K562 (cell line): ENCODE measurements around the gene C5orf24. TPM values are rescaled to one million over a fixed set of nuclear protein-coding genes. Genes with fewer than 3 reads are reported as not detected.
A peak's percentile ranks its signal among the peaks of the same experiment; 100 is the strongest.

ENCODE experiments used
- CEBPB ChIP-seq: fragments of 450-650 bp; IDR thresholded peaks from 2 replicates; pipeline ENCODE4 v1.6.1; 2016; ENCODE audit warnings: missing genetic modification characterization, missing compliant biosample characterization
- EWSR1 ChIP-seq: fragments of 450-650 bp; IDR thresholded peaks from 2 replicates; pipeline ENCODE4 v1.6.1; 2018; ENCODE audit warnings: borderline replicate concordance, mild to moderate bottlenecking, low read depth, moderate library complexity; ENCODE audit not compliant: partially characterized antibody
- FIP1L1 ChIP-seq: fragments of 200-400 bp; formaldehyde crosslinking; IDR thresholded peaks from 2 replicates; pipeline ENCODE4 v1.6.1; 2018; ENCODE audit warnings: mild to moderate bottlenecking, low read depth, low read length; ENCODE audit not compliant: poor library complexity, severe bottlenecking
- LCOR ChIP-seq: sonication (generic); formaldehyde crosslinking; IDR thresholded peaks from 2 replicates; pipeline ENCODE4 v1.8.0; 2022; ENCODE audit warnings: mild to moderate bottlenecking, missing genetic modification reagents
- MCM7 ChIP-seq, 2 experiments: fragments of 450-650 bp; IDR thresholded peaks; 2 replicates each; pipeline ENCODE4 v1.6.1; 2016 to 2018
- MTA2 ChIP-seq: fragments of 450-650 bp; IDR thresholded peaks from 2 replicates; pipeline ENCODE4 v1.6.1; 2016; ENCODE audit warnings: low read depth
- RBM14 ChIP-seq: fragments of 200-400 bp; formaldehyde crosslinking; IDR thresholded peaks from 2 replicates; pipeline ENCODE4 v1.6.1; 2018; ENCODE audit warnings: low read depth, mild to moderate bottlenecking, low read length, moderate library complexity, borderline replicate concordance; ENCODE audit not compliant: insufficient read depth
- SETDB1 ChIP-seq: IDR thresholded peaks from one replicate; pipeline ENCODE4 v1.6.1; 2012; ENCODE audit warnings: low read length, control low read depth, inconsistent platforms
- SMAD1 ChIP-seq: fragments of 150-350 bp; IDR thresholded peaks from 2 replicates; pipeline ENCODE4 v1.6.1; 2014; ENCODE audit warnings: low read length, low read depth; ENCODE audit not compliant: partially characterized antibody
- SNAPC5 ChIP-seq: fragments of 250-450 bp; sonication (Bioruptor Pico); IDR thresholded peaks from 2 replicates; pipeline ENCODE4 v1.8.0; 2021; ENCODE audit warnings: moderate library complexity, mild to moderate bottlenecking, inconsistent platforms
- SP1 ChIP-seq: sonication (generic); formaldehyde crosslinking; IDR thresholded peaks from 2 replicates; pipeline ENCODE4 v1.8.1; 2022; ENCODE audit warnings: mild to moderate bottlenecking, missing genetic modification reagents
- TRIM25 ChIP-seq: fragments of 450-650 bp; IDR thresholded peaks from 2 replicates; pipeline ENCODE4 v1.7.0; 2016; ENCODE audit warnings: borderline replicate concordance
- U2AF2 ChIP-seq: fragments of 200-400 bp; formaldehyde crosslinking; optimal IDR thresholded peaks from 2 replicates; pipeline ENCODE3; 2017; ENCODE audit warnings: low read depth, mild to moderate bottlenecking, low read length
- ZFPM2 ChIP-seq: fragments of 250-450 bp; sonication (Bioruptor Pico); IDR thresholded peaks from 2 replicates; pipeline ENCODE4 v1.5.1; 2022; ENCODE audit warnings: mild to moderate bottlenecking
- ZNF324 ChIP-seq: fragments of 250-450 bp; sonication (Bioruptor Pico); IDR thresholded peaks from 2 replicates; pipeline ENCODE4 v1.4.0; 2020; ENCODE audit warnings: mild to moderate bottlenecking
- polyA plus RNA-seq, 8 experiments: library from polyadenylated mRNA; depleted of rRNA in 4 of 8; stranded (reverse) in 5 of 8; unstranded in 3 of 8; fragments of >200 nt; fragmentation: Nextera tagmentation in 2 of 8; fragmentation: Illumina TruSeq in 1 of 8; extraction: Ambion mirVana in 2 of 8; extraction: Trizol in 1 of 8; gene quantifications; 2 replicates each; pipeline versions ENCODE4 v1.2.1 to v1.2.3, GENCODE V29; 2011 to 2014; ENCODE audit warnings: inconsistent platforms in 1 of 8, missing spikeins in 1 of 8
- total RNA-seq, 7 experiments: library from RNA; depleted of rRNA in 6 of 7; stranded (reverse); fragments of >200 nt in 6 of 7; fragmentation: Illumina TruSeq in 2 of 7; extraction: Trizol in 2 of 7; gene quantifications; 2 replicates each; pipeline versions ENCODE4 v1.2.1 to v1.2.3, GENCODE V29; 2011 to 2021; ENCODE audit warnings: low replicate concordance in 1 of 7
- TF ChIP-seq, protein P1 (sequence below): fragments of 450-650 bp; IDR thresholded peaks from 2 replicates; pipeline ENCODE4 v1.6.1; 2017; ENCODE audit warnings: antibody characterized with exemption, mild to moderate bottlenecking
- TF ChIP-seq, protein P2 (sequence below): IDR thresholded peaks from 2 replicates; pipeline ENCODE4 v1.6.1; 2011; ENCODE audit not compliant: insufficient read length; ENCODE audit errors: extremely low read depth
- TF ChIP-seq, protein P3 (sequence below): fragments of 150-350 bp; conservative IDR thresholded peaks from 2 replicates; pipeline ENCODE4 v1.6.1; 2014; ENCODE audit warnings: low read length

Gene C5orf24
- total and polyA plus RNA-seq, 9 of the 15 experiments (the other 6 are each of a cell fraction or from before 2014, with no cell fraction given), result 8.9 to 38.6 (median 28.4) TPM

DNA sequence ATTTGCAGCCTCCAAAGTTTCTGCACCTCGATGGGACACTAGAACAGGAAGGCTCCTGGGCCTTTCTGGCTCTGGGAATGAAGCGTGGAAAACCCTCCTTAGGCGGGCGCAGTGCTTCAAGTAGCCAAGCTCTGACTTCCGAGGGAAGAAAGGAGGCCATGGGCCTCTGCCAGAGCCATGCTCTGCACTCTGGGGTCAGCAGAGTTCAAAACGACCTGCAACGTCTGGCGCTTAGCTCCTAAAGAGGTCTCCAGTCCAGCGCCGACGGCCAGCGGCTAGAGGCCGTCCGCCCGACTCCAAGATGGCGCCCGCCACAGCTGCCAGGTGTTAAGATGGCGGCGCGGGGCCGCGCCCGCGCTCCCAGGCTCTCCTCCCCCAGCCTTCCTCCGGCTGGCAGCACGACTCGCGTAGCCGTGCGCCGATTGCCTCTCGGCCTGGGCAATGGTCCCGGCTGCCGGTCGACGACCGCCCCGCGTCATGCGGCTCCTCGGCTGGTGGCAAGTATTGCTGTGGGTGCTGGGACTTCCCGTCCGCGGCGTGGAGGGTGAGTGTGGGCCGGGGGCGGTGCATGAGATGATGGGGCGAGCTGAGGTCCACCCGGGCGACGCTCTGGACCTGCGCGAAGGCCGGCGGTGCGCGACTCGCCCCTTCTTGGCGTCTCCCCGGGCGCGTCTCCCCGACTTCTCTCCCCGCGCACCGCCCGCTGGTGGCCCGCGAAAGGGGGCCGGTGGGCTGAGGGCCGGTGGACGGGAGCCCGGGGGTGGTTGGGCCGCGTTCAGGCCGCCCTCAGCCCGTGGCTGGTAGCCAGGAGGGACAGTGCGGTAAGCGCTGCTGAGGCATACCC is 28.4 kb downstream of the C5orf24 start, which contains the start of gene TXNDC15 (continued):
- TF ChIP-seq LCOR (CRISPR knock-in tag) (peak; percentile 66; the same call in 1 of the 2 replicates), FIP1L1 (peak; percentile 79), TRIM25 (no peak), CEBPB (no peak), SNAPC5 (CRISPR knock-in tag) (no peak), EWSR1 (no peak), SP1 (CRISPR knock-in tag) (no peak; the same call in 1 of the 2 replicates), ZNF324 (CRISPR knock-in tag) (no peak), SMAD1 (no peak), RBM14 (no peak), MTA2 (no peak), ZFPM2 (CRISPR knock-in tag) (no peak), SETDB1 (no peak), MCM7 (IDR thresholded peaks at IDR 0.05) (no peak), U2AF2 (no peak)
- TF ChIP-seq, protein P1, sequence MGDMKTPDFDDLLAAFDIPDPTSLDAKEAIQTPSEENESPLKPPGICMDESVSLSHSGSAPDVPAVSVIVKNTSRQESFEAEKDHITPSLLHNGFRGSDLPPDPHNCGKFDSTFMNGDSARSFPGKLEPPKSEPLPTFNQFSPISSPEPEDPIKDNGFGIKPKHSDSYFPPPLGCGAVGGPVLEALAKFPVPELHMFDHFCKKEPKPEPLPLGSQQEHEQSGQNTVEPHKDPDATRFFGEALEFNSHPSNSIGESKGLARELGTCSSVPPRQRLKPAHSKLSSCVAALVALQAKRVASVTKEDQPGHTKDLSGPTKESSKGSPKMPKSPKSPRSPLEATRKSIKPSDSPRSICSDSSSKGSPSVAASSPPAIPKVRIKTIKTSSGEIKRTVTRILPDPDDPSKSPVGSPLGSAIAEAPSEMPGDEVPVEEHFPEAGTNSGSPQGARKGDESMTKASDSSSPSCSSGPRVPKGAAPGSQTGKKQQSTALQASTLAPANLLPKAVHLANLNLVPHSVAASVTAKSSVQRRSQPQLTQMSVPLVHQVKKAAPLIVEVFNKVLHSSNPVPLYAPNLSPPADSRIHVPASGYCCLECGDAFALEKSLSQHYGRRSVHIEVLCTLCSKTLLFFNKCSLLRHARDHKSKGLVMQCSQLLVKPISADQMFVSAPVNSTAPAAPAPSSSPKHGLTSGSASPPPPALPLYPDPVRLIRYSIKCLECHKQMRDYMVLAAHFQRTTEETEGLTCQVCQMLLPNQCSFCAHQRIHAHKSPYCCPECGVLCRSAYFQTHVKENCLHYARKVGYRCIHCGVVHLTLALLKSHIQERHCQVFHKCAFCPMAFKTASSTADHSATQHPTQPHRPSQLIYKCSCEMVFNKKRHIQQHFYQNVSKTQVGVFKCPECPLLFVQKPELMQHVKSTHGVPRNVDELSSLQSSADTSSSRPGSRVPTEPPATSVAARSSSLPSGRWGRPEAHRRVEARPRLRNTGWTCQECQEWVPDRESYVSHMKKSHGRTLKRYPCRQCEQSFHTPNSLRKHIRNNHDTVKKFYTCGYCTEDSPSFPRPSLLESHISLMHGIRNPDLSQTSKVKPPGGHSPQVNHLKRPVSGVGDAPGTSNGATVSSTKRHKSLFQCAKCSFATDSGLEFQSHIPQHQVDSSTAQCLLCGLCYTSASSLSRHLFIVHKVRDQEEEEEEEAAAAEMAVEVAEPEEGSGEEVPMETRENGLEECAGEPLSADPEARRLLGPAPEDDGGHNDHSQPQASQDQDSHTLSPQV, result peak; percentile 60
- TF ChIP-seq, protein P2, sequence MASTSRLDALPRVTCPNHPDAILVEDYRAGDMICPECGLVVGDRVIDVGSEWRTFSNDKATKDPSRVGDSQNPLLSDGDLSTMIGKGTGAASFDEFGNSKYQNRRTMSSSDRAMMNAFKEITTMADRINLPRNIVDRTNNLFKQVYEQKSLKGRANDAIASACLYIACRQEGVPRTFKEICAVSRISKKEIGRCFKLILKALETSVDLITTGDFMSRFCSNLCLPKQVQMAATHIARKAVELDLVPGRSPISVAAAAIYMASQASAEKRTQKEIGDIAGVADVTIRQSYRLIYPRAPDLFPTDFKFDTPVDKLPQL, result no peak
- TF ChIP-seq, protein P3, sequence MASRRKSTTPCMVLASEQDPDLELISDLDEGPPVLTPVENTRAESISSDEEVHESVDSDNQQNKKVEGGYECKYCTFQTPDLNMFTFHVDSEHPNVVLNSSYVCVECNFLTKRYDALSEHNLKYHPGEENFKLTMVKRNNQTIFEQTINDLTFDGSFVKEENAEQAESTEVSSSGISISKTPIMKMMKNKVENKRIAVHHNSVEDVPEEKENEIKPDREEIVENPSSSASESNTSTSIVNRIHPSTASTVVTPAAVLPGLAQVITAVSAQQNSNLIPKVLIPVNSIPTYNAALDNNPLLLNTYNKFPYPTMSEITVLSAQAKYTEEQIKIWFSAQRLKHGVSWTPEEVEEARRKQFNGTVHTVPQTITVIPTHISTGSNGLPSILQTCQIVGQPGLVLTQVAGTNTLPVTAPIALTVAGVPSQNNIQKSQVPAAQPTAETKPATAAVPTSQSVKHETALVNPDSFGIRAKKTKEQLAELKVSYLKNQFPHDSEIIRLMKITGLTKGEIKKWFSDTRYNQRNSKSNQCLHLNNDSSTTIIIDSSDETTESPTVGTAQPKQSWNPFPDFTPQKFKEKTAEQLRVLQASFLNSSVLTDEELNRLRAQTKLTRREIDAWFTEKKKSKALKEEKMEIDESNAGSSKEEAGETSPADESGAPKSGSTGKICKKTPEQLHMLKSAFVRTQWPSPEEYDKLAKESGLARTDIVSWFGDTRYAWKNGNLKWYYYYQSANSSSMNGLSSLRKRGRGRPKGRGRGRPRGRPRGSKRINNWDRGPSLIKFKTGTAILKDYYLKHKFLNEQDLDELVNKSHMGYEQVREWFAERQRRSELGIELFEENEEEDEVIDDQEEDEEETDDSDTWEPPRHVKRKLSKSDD, result peak; percentile 82; the same call in 1 of the 2 replicates
